Body of pancreas (tissue), 4 donors: ENCODE measurements around the gene NCAPD2.

Experiments
- POLR2A ChIP-seq, 3 donors: fragments of 450-650 bp; IDR thresholded peaks; one replicate each; pipeline ENCODE4 v1.6.1; 2016; ENCODE audit warnings: antibody characterized with exemption in 3 of 3, mild to moderate bottlenecking in 2 of 3
- TF ChIP-seq, protein P1 (sequence below), 7 experiments: fragments of 450-650 bp in 4 of 7; fragments of 200-600 bp in 3 of 7; sonication (generic) in 3 of 7; IDR thresholded peaks; one replicate each; pipeline ENCODE4 v1.5.1; 2016 to 2019; ENCODE audit warnings: antibody characterized with exemption in 7 of 7

DNA sequence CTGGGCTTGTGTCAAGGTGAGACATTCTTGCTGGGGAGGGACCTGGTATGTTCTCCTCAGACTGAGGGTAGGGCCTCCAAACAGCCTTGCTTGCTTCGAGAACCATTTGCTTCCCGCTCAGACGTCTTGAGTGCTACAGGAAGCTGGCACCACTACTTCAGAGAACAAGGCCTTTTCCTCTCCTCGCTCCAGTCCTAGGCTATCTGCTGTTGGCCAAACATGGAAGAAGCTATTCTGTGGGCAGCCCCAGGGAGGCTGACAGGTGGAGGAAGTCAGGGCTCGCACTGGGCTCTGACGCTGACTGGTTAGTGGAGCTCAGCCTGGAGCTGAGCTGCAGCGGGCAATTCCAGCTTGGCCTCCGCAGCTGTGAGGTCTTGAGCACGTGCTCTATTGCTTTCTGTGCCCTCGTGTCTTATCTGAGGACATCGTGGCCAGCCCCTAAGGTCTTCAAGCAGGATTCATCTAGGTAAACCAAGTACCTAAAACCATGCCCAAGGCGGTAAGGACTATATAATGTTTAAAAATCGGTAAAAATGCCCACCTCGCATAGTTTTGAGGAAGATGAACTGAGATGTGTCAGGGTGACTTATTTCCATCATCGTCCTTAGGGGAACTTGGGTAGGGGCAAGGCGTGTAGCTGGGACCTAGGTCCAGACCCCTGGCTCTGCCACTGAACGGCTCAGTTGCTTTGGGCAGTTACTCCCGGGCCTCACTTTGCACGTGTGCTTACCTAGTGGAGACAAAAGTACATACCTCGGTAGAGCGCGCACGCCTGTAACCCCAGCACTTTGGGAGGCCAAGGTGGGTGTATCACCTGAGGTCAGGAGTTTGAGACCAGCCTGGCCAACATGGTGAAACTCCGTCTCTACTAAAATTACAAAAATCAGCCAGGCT, 44.8 kb downstream of the NCAPD2 start:
- TF ChIP-seq, protein P1, sequence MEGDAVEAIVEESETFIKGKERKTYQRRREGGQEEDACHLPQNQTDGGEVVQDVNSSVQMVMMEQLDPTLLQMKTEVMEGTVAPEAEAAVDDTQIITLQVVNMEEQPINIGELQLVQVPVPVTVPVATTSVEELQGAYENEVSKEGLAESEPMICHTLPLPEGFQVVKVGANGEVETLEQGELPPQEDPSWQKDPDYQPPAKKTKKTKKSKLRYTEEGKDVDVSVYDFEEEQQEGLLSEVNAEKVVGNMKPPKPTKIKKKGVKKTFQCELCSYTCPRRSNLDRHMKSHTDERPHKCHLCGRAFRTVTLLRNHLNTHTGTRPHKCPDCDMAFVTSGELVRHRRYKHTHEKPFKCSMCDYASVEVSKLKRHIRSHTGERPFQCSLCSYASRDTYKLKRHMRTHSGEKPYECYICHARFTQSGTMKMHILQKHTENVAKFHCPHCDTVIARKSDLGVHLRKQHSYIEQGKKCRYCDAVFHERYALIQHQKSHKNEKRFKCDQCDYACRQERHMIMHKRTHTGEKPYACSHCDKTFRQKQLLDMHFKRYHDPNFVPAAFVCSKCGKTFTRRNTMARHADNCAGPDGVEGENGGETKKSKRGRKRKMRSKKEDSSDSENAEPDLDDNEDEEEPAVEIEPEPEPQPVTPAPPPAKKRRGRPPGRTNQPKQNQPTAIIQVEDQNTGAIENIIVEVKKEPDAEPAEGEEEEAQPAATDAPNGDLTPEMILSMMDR (IDR thresholded peaks at IDR 0.05): no peak
- no peak for TF ChIP-seq POLR2A (IDR thresholded peaks at IDR 0.05)
